Measurements from ENCODE around the gene SLC9B2. TPM values are rescaled to one million over a fixed set of nuclear protein-coding genes. Genes with fewer than 3 reads are reported as not detected.

Gene SLC9B2
- total and polyA plus RNA-seq, 2 donors from 2014 or later, result 0.80 to 6.0 TPM

DNA sequence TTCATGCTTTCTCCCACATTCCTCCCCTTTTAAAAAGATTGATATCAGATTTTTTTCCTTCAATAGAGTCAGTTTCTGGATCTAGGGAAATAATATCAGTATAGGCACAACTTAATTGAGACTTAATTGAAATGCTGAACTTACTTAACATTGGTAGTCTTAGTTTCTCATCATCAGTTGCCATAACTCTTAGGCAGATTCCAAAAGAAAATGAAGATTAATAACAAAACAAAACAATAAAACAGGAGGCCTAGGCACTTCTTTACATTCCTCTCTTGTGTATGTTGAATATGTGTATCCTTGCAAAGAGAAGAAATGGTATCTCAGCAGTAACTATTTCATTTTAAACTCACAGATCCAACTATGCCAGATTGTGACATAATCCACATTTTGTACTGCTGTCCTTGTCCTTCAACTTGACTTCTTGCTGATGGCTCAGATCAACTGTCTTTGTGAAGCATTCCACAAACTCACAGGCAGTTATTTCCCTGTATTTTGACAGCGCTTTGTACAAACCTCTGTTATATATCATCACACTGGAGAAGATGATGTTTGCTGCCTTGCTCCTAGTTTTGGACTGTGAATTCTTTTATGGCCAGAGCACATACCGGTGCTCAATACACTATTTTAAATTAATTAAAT lies 9.1 kb upstream of the SLC9B2 start:
- intact Hi-C loops (cut with DNase I), result no loop called here
- TF ChIP-seq, protein P1, sequence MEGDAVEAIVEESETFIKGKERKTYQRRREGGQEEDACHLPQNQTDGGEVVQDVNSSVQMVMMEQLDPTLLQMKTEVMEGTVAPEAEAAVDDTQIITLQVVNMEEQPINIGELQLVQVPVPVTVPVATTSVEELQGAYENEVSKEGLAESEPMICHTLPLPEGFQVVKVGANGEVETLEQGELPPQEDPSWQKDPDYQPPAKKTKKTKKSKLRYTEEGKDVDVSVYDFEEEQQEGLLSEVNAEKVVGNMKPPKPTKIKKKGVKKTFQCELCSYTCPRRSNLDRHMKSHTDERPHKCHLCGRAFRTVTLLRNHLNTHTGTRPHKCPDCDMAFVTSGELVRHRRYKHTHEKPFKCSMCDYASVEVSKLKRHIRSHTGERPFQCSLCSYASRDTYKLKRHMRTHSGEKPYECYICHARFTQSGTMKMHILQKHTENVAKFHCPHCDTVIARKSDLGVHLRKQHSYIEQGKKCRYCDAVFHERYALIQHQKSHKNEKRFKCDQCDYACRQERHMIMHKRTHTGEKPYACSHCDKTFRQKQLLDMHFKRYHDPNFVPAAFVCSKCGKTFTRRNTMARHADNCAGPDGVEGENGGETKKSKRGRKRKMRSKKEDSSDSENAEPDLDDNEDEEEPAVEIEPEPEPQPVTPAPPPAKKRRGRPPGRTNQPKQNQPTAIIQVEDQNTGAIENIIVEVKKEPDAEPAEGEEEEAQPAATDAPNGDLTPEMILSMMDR (IDR thresholded peaks at IDR 0.05; ENCODE audit: borderline replicate concordance, extremely low read depth, insufficient read depth), result no peak
- no peak for FAIRE-seq

DNA sequence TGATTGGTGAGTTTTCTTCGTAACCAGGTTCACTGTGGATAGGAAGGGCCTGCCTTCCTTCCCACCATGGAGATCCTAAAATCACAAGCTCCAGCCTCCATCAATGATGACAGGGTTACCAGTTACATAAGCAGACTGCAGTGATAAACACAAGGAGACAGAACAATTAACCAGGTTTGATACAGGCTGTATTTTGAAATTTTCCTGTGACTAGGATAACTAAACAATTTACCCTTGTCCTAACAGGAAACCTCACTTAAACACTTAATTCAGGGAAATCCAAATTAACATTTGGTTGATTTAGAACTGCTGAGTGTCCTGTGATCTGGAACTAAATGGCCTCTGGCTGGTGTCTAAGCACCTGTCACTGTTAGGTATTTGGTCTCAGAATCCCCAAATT lies 3.1 kb upstream of the SLC9B2 start:
- Histone ChIP-seq H3K9ac (ENCODE audit: low read length in 3 of 3) (no peak overlapping the region), H3K4me3 (ENCODE audit: low read length in 3 of 3) (no peak overlapping the region), H3K27me3 (ENCODE audit: control insufficient read depth, insufficient read depth, low read length) (no peaks in the 10 kb centered on the region), H3K27ac (ENCODE audit: low read depth in 2 of 2, low read length in 2 of 2) (no peak overlapping the region), H3K4me1 (ENCODE audit: control insufficient read depth in 2 of 3, insufficient read depth in 2 of 3, low read depth in 1 of 3, low read length in 3 of 3) (peaks cover 0 to 5% (median 0%) of the 10 kb centered on the region in 3 donors), H3K9me3 (ENCODE audit: control insufficient read depth in 2 of 3, insufficient read depth in 1 of 3, low read length in 3 of 3) (no peaks in the 10 kb centered on the region), H3K36me3 (ENCODE audit: control insufficient read depth in 2 of 3, insufficient read depth in 3 of 3, low read length in 3 of 3) (peaks cover 3 to 19% (median 15%) of the 10 kb centered on the region in 3 donors)
- DNase-seq (no peak), FAIRE-seq (no peak)
- TF ChIP-seq, protein P1 (IDR thresholded peaks at IDR 0.05; ENCODE audit: borderline replicate concordance, extremely low read depth, insufficient read depth), result no peak
- intact Hi-C loops (cut with DNase I), result no loop called here

More for the DNA sequence above, 9.1 kb upstream of the SLC9B2 start:
- Histone ChIP-seq H3K27ac (ENCODE audit: low read depth in 2 of 2, low read length in 2 of 2) (no peak overlapping the region), H3K9me3 (ENCODE audit: control insufficient read depth in 2 of 3, insufficient read depth in 1 of 3, low read length in 3 of 3) (no peaks in the 10 kb centered on the region), H3K9ac (ENCODE audit: low read length in 3 of 3) (no peak overlapping the region), H3K4me3 (ENCODE audit: low read length in 3 of 3) (no peak overlapping the region), H3K36me3 (ENCODE audit: control insufficient read depth in 2 of 3, insufficient read depth in 3 of 3, low read length in 3 of 3) (peaks cover 15 to 63% (median 52%) of the 10 kb centered on the region in 3 donors), H3K27me3 (ENCODE audit: control insufficient read depth, insufficient read depth, low read length) (no peaks in the 10 kb centered on the region), H3K4me1 (ENCODE audit: control insufficient read depth in 2 of 3, insufficient read depth in 2 of 3, low read depth in 1 of 3, low read length in 3 of 3) (no peaks in the 10 kb centered on the region)
- DNase-seq, result no peak

DNA sequence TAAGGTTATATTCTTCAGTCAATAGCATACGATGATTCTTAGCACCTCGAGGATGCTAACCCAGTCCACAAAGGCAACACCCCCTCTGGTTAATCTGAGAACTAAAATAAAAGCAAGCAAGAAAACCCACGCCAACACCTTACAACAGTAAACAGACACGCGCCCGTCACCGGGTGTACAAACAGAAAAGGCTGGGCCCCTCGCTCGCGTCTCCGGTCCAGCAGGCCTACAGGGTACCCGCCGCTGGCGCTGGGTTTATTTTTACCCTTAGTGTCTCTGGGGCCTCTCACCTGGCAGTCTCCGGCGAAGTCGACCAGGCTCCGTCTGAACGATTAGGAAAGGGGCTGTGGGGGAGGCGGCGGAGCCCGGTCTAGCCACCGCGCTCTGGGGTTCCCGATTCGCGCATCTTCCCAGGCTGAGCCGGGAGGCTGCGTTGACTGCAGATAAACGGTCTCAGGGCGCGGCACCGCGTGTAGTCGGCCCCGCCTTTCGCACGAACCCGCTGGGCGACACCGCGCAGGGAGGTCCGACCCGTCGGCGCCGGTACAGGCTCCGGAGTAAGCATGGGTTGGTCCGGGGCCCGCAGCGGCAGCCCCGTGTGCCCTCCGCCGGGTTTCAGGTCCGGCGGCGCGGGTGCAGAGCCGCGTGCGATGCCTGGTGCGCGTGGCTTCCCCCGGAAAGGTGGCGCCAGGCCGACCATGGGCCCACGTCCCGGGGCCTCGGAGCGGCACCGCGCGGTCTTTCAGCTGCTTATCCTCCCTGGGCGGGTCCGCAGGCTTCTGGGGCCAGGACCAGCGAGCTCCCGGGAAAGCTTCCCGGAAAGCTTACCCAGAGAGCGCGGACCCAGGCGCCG lies 441 bp downstream of the SLC9B2 start:
- no peak for FAIRE-seq
- intact Hi-C loops (cut with DNase I), result no loop called here

More for the DNA sequence above, 441 bp downstream of the SLC9B2 start:
- TF ChIP-seq, protein P1 (IDR thresholded peaks at IDR 0.05; ENCODE audit: borderline replicate concordance, extremely low read depth, insufficient read depth), result no peak
- H3K27ac ChIP-seq (ENCODE audit: low read depth in 2 of 2, low read length in 2 of 2), result peak overlapping the region in 1 of 2 donors; percentile 65
- no peaks in the 10 kb centered on the region for H3K9me3 ChIP-seq (ENCODE audit: control insufficient read depth in 2 of 3, insufficient read depth in 1 of 3, low read length in 3 of 3)
- H3K4me1 ChIP-seq (ENCODE audit: control insufficient read depth in 2 of 3, insufficient read depth in 2 of 3, low read depth in 1 of 3, low read length in 3 of 3), result peaks cover 0 to 5% (median 0%) of the 10 kb centered on the region in 3 donors
- H3K4me3 ChIP-seq (ENCODE audit: low read length in 3 of 3), result peak overlapping the region; percentile 51 to 68 (median 53)
- peak overlapping the region; percentile 23 to 77 (median 65) for H3K9ac ChIP-seq (ENCODE audit: low read length in 3 of 3)
- no peaks in the 10 kb centered on the region for H3K27me3 ChIP-seq (ENCODE audit: control insufficient read depth, insufficient read depth, low read length)
- peaks cover 0 to 13% (median 9%) of the 10 kb centered on the region in 3 donors for H3K36me3 ChIP-seq (ENCODE audit: control insufficient read depth in 2 of 3, insufficient read depth in 3 of 3, low read length in 3 of 3)
- DNase-seq, result peak; percentile 63 to 88 (median 73)
